Stimulated activated CD4-positive, alpha-beta T cell treated with anti-CD3 and anti-CD28 coated beads, Interleukin-2, amount 100 ng/mL, for 4 hours (primary cell): ENCODE data around the gene ROBO1.

Source experiments
- DNase-seq: peaks from one replicate; pipeline ENCODE4 v3.0.0-alpha.2; 2020; ENCODE audit warnings: low read depth

ROBO1 gene

DNA sequence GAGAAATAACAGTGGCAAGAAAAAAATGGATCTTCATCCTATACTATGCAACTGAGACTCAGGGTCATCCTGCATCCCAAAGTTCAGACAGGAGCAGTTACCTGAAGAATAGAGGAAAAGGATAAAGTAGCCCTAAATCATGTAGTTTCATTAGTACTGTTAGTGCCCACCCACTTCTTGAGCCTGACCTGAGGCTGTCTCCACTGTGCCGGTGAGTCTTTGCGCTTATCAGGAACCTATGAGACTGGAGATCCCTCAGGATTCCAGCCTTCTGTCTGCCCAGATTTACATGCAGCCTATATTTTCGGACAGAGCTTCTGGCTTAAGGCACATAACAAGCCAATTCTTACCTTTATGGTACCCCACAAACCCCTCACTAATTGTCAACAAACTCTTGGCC lies 791.6 kb downstream of the ROBO1 start:
- no peak for DNase-seq

DNA sequence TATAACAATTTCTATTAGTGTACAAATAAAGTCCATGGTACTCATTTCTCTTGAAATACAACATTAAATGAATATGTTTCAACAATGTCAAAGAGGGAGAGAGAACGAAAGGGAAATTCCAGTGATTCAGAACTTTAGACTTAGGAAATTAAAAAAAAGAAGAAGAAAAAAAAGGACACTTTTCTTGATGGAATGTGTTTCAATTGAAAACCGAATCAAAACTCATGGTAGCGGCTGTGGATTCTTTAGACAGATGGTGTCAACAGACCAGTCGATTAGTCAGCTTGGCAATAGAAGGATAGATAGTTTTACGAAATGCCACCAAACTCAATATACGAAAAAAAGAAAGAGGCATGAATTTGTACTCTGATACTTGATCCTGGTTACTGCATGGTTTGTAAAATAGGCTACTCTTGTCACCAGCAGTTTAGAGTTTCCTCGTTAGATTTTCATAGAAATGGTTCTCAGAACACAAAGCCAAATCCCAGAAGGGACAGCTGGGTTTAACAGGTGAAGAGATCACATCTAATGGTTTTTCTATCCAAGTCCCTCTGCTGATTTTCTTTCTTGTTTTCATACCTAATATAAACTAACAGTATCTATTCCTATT lies 793.5 kb downstream of the ROBO1 start:
- DNase-seq = no peak

- no peak for DNase-seq
Observed at GRCh38 chr3:78972617-78973301, 795.0 kb downstream of the ROBO1 start.

GRCh38 chr3:78970656-78971055 lies 797.1 kb downstream of the ROBO1 start:
- no peak for DNase-seq

GRCh38 chr3:78969483-78969882 lies 798.3 kb downstream of the ROBO1 start:
- no peak for DNase-seq

DNA sequence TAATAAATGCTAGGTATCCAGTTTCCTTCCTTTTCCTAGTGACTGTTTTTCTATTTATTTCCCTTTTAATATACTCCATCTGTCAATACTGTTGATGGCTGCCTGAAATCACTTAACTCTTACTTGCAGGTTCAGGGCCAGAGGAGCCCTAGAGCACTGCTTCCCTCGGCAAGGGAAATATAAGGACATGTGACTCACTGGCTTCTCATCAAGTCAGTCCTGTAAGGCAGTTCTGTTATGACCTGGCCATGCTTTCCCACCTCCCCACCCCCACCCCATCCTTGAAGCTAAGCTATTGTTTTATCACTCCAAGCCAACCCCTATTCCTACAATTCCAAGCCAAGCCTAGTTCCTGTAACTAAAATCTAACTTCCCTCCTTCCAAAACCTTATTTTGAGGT lies 800.7 kb downstream of the ROBO1 start:
- no peak for DNase-seq

DNA sequence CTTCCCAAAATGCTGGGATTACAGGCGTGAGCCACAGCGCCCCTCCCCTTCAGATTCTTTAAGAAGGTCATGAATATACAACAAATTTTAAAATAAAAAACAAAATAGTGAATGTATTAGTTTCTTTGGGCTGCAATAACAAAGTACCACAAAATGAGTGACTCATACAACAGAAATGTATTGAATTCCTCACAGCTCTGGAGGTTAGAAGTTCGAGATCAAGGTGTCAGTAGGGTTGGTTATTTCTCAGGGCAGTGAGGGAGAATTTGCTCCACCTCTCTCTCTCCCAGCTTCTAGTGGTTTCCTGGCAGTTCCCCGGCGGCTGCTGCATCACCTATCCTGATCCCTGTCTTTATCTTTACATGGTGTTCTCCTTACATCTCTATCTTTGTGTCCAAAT lies 804.0 kb downstream of the ROBO1 start:
- no peak for DNase-seq

- DNase-seq = no peak
Observed at GRCh38 chr3:78957456-78957855, 810.3 kb downstream of the ROBO1 start.

DNA sequence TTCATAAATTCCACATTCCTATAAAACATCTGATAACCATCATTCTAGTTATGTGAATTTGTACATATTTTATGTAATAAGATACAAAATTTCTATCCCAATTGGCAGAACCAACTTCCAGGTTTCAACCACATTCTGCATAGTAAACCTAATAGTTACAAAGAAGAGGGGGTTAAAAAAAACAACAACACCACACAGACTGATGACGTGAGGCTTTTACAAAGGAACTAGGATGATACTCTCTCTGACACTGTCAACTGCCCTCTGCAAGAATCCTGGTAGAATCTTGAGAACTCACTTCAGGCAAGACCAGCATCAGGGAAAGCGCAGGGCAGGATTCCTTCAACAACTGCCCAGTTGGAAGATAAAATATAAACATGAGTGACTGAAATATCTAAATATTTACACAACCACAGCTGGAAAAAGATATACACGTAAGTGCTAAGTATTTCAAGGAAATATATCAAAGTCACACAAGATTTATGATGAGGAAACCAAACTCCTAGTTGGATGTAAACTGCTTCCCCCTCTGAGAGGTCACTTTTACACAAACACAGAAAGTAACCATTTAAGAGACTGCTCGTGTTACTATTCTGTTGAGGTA lies 816.4 kb downstream of the ROBO1 start:
- DNase-seq = no peak

- no peak for DNase-seq
Observed at GRCh38 chr3:78941587-78941986, 826.2 kb downstream of the ROBO1 start.

- no peak for DNase-seq
Observed at GRCh38 chr3:78940626-78941025, 827.2 kb downstream of the ROBO1 start.

- DNase-seq = no peak
Observed at GRCh38 chr3:78940128-78940527, 827.7 kb downstream of the ROBO1 start.

DNA sequence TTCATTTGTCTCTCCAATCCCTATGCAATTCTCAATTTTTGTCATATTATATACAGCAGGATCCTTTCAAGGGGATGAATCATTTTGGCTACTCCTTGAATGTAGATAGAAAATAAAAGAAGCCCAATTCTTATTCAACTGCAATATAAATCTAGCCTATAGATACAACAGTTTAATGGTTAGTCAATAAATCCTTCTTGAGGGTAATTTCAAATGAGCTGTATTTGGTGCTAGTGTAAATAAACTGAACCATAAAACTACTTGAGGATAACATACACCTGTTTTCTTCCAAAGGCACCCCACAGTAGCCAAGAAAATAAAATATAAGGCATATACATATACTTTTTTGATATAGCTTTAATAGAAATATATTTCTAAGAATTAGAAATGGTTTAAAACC lies 830.3 kb downstream of the ROBO1 start:
- DNase-seq = no peak

GRCh38 chr3:78927759-78928158 lies 840.0 kb downstream of the ROBO1 start:
- no peak for DNase-seq

DNA sequence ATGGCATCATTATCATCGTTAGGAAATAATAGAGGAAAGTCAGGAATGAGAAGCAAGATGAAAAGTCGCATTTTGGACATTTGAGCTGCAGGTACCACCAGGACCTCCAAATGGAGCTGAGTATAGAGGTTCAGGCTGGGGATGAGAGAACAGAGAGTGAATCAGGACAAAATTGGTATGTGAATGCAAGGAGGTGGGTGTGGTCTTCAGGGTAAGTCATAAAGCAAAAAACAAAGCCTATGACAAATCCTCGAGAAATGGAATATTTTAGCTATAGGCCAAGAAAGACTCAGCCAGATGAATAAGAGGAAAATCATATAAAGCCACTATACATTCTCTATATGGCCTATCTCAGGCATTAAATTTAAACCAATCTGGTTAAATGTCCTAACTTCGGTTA lies 841.3 kb downstream of the ROBO1 start:
- DNase-seq = no peak

GRCh38 chr3:78924711-78925110 lies 843.1 kb downstream of the ROBO1 start:
- DNase-seq = no peak

DNA sequence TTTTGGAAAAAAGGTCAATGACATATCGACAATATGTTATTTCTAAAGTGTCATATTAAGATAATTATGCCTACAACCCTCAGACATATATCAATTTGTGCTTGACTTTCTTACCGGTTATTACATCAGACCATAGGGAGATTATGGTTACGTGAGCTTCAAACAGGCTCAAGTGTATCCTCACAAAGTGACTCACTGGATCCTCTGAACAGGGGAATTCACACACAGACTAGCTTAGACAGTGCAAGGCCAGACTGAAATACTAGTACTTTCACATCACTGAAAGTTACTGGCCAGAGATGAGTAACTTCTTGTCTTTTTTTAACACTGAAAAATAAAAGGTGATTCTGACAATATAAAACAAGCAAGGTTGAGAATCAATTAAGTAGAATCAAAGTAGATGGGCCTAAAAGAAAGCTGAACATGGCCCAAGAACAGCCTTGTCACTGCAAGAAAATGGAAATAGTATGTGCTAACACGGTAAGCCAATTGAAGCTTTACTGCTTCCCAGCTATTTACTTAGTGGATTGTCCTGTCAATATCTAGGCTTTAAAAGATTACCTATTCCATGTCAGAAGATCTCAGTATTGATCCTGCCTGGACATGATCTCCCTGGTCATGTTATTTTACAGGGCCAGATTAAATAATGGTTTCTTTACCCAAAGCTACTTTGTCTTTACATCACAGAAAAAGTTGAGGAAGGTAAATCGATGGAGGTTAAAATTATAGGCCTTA lies 848.6 kb downstream of the ROBO1 start:
- DNase-seq = no peak

DNA sequence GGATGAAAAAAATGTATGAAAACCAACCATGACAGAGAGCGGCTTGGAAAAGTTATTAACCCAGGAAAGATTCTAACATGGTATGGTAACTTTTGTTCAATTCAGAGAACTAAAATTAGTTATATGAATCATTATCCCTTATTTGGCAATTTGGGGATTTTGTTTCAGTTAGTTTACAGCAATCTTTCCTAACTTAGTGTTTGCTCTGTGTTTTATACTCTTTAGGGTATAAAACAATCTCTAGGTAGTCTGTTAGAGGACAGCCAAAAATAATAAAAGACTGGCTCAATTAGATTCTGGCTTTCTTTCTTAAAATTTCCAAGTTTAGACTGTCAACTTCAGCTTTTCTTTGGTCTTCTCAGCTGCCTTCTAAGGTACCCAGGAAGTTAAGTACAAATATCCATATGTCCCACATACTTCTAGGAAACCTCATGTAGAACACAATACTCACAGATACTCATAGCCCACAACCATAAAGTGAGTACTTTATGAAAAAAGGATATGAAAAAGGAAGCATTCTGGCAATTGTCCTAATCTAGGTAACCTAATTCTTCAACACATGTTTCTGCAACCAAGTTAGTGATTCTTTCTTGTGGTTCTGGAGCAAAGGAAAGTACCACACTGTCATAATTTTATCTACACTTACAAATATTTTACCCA lies 849.3 kb downstream of the ROBO1 start:
- DNase-seq = no peak

DNA sequence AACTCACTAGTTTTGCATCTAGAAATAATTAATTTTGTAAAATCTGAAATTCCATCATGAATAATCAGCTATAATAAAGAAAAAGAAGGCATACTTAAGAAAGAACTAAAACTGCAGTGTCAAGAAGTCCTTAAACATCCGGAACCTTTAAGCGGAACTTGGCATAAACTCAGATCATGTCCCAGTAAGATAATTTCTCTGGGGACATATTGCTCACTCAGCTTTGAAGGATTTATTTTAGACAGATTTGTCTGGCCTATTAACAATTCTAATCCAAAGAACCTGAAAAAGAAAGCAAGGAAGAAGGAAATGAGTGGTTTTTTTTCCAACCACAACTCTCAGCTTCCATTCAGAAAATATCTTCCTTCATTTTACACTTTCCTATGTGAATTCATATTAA lies 850.3 kb downstream of the ROBO1 start:
- DNase-seq = no peak

- no peak for DNase-seq
Observed at GRCh38 chr3:78913711-78914110, 854.1 kb downstream of the ROBO1 start.

- DNase-seq = no peak
Observed at GRCh38 chr3:78912687-78913086, 855.1 kb downstream of the ROBO1 start.

DNA sequence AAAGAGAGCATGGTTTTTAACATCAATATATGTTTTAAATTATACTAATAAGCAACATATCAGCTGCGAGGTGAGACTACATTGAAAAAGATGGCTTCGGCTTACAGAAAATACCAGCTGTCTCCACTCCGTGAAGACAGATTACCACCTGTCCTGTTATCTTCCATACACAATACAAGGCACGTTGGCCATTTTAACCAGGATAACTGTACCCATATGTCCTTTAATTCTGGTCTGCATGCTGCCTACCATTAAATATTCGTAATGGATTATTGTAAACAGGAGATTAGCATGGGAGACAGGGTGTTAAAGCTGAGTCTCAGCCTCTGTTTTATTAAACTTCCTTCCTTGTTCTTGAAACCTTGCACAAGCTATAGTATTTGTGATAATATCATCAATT lies 855.5 kb downstream of the ROBO1 start:
- no peak for DNase-seq

DNA sequence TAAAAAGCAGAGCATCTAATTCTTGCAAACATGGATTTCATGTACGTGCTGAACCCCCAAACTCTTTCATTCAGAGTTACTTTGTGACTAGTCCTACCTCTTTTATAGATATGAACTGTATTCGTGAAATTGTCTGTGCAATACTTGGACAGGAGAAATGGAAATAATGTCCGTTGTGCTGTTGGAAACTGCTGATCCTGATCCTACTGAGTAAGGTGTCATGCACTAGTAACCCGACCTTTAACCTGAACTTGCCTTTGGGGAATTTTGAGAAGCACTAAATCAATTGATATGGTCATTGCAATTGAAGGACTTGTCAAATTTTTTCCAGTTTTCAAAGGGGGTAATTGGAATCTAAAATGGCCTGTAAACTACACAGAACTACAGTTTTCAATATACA lies 856.4 kb downstream of the ROBO1 start:
- DNase-seq = no peak
